Duodenal mucosa (tissue), 2 donors: Measurements from ENCODE around the gene SLC12A9.
"Not testable (repeated sequence)": the region's sequence is repeated elsewhere in the genome, so short reads cannot be mapped to it uniquely, and the experiment has no call there.

Experiments used
- H3K27ac ChIP-seq: one replicate; pipeline ENCODE4 v1.7.0; 2013; ENCODE audit warnings: low read depth, low read length
- H3K27me3 ChIP-seq, 2 donors: one replicate each; pipeline ENCODE4 v1.7.0; 2013; ENCODE audit warnings: low read length in 2 of 2, control low read depth in 1 of 2; ENCODE audit not compliant: insufficient read depth in 2 of 2, control insufficient read depth in 1 of 2
- H3K36me3 ChIP-seq, 2 donors: one replicate each; pipeline ENCODE4 v1.7.0; 2013; ENCODE audit warnings: low read length in 2 of 2, control low read depth in 1 of 2; ENCODE audit not compliant: insufficient read depth in 2 of 2, control insufficient read depth in 1 of 2
- H3K4me1 ChIP-seq, 2 donors: one replicate each; pipeline ENCODE4 v1.7.0; 2013; ENCODE audit warnings: low read length in 2 of 2, control low read depth in 1 of 2; ENCODE audit not compliant: insufficient read depth in 2 of 2, control insufficient read depth in 1 of 2
- H3K4me3 ChIP-seq, 2 donors: one replicate each; pipeline ENCODE4 v1.7.0; 2013; ENCODE audit warnings: low read length in 2 of 2, low read depth in 1 of 2
- H3K9ac ChIP-seq, 2 donors: one replicate each; pipeline ENCODE4 v1.7.0; 2013; ENCODE audit warnings: low read length in 2 of 2, low read depth in 1 of 2
- H3K9me3 ChIP-seq, 2 donors: one replicate each; pipeline ENCODE4 v1.7.0; 2013; ENCODE audit warnings: low read length in 2 of 2, control low read depth in 1 of 2; ENCODE audit not compliant: control insufficient read depth in 1 of 2

SLC12A9 gene

GRCh38 chr7:100812729-100813128 is 39.8 kb upstream of the SLC12A9 start:
- Histone ChIP-seq H3K9me3 (no peaks in the 10 kb centered on the region), H3K9ac (no peak overlapping the region), H3K4me3 (no peak overlapping the region), H3K36me3 (peaks cover 0 to 39% of the 10 kb centered on the region in 2 donors), H3K27me3 (no peaks in the 10 kb centered on the region), H3K4me1 (no peaks in the 10 kb centered on the region), H3K27ac (no peak overlapping the region)

- peaks cover 4 to 38% of the 10 kb centered on the region in 2 donors for H3K36me3 ChIP-seq
- not testable (repeated sequence) for H3K4me1 ChIP-seq, H3K9ac ChIP-seq, H3K27me3 ChIP-seq, H3K4me3 ChIP-seq, H3K9me3 ChIP-seq, H3K27ac ChIP-seq
Observed at GRCh38 chr7:100816515-100816914, 36.0 kb upstream of the SLC12A9 start.

- Histone ChIP-seq H3K9me3 (no peaks in the 10 kb centered on the region), H3K4me1 (no peaks in the 10 kb centered on the region), H3K36me3 (peaks cover 4 to 37% of the 10 kb centered on the region in 2 donors)
Observed at GRCh38 chr7:100817097-100817496, 35.4 kb upstream of the SLC12A9 start.

GRCh38 chr7:100818366-100818765 is 34.1 kb upstream of the SLC12A9 start:
- Histone ChIP-seq H3K27ac (no peak overlapping the region), H3K36me3 (peaks cover 4 to 37% of the 10 kb centered on the region in 2 donors), H3K9me3 (no peaks in the 10 kb centered on the region), H3K4me1 (no peaks in the 10 kb centered on the region), H3K9ac (no peak overlapping the region), H3K4me3 (no peak overlapping the region), H3K27me3 (no peaks in the 10 kb centered on the region)

More at GRCh38 chr7:100817097-100817496, 35.4 kb upstream of the SLC12A9 start:
- Histone ChIP-seq H3K27me3 (no peaks in the 10 kb centered on the region), H3K9ac (no peak overlapping the region), H3K4me3 (no peak overlapping the region), H3K27ac (no peak overlapping the region)

- no peaks in the 10 kb centered on the region for H3K9me3 ChIP-seq
- no peaks in the 10 kb centered on the region for H3K4me1 ChIP-seq
- no peak overlapping the region for H3K27ac ChIP-seq
- no peak overlapping the region for H3K9ac ChIP-seq
- H3K36me3 ChIP-seq = peaks cover 4 to 38% of the 10 kb centered on the region in 2 donors
- H3K27me3 ChIP-seq = no peaks in the 10 kb centered on the region
- no peak overlapping the region for H3K4me3 ChIP-seq
Observed at GRCh38 chr7:100818825-100819224, 33.7 kb upstream of the SLC12A9 start.

GRCh38 chr7:100819586-100819985 is 32.9 kb upstream of the SLC12A9 start:
- Histone ChIP-seq H3K27me3 (no peaks in the 10 kb centered on the region), H3K36me3 (peaks cover 4 to 39% of the 10 kb centered on the region in 2 donors), H3K4me3 (no peak overlapping the region), H3K4me1 (peaks cover 2% of the 10 kb centered on the region in 2 donors), H3K9ac (no peak overlapping the region), H3K27ac (no peak overlapping the region), H3K9me3 (no peaks in the 10 kb centered on the region)

GRCh38 chr7:100822236-100823139 is 30.0 kb upstream of the SLC12A9 start:
- peaks cover 16 to 21% of the 10 kb centered on the region in 2 donors for H3K4me1 ChIP-seq
- H3K27ac ChIP-seq = no peak overlapping the region
- H3K9me3 ChIP-seq = no peaks in the 10 kb centered on the region
- H3K4me3 ChIP-seq = no peak overlapping the region
- no peak overlapping the region for H3K9ac ChIP-seq
- peaks cover 4 to 32% of the 10 kb centered on the region in 2 donors for H3K36me3 ChIP-seq
- peaks cover 0 to 7% of the 10 kb centered on the region in 2 donors for H3K27me3 ChIP-seq

- peaks cover 4 to 32% of the 10 kb centered on the region in 2 donors for H3K36me3 ChIP-seq
- no peaks in the 10 kb centered on the region for H3K9me3 ChIP-seq
- no peak overlapping the region for H3K9ac ChIP-seq
- H3K4me3 ChIP-seq = no peak overlapping the region
- no peak overlapping the region for H3K27ac ChIP-seq
- H3K27me3 ChIP-seq = peaks cover 4 to 7% of the 10 kb centered on the region in 2 donors
- H3K4me1 ChIP-seq = peaks cover 16 to 28% of the 10 kb centered on the region in 2 donors
Observed at GRCh38 chr7:100823140-100823525, 29.4 kb upstream of the SLC12A9 start.

- no peak overlapping the region for H3K27ac ChIP-seq
- peaks cover 16 to 28% of the 10 kb centered on the region in 2 donors for H3K4me1 ChIP-seq
- H3K4me3 ChIP-seq = no peak overlapping the region
- H3K36me3 ChIP-seq = peaks cover 4 to 32% of the 10 kb centered on the region in 2 donors
- H3K9me3 ChIP-seq = no peaks in the 10 kb centered on the region
- peaks cover 4 to 7% of the 10 kb centered on the region in 2 donors for H3K27me3 ChIP-seq
- no peak overlapping the region for H3K9ac ChIP-seq
Observed at GRCh38 chr7:100823534-100823933, 29.0 kb upstream of the SLC12A9 start.

- peaks cover 16 to 28% of the 10 kb centered on the region in 2 donors for H3K4me1 ChIP-seq
- no peak overlapping the region for H3K27ac ChIP-seq
- H3K36me3 ChIP-seq = peaks cover 4 to 27% of the 10 kb centered on the region in 2 donors
- H3K4me3 ChIP-seq = peak overlapping the region; percentile 71 to 77
- peaks cover 4 to 7% of the 10 kb centered on the region in 2 donors for H3K27me3 ChIP-seq
- H3K9ac ChIP-seq = peak overlapping the region; percentile 70 to 79
- H3K9me3 ChIP-seq = no peaks in the 10 kb centered on the region
Observed at GRCh38 chr7:100824499-100825214, 27.9 kb upstream of the SLC12A9 start.
